Epidermal melanocyte (primary cell): Measurements from ENCODE around the gene SRPRB.

ENCODE experiments used
- DNase-seq: peaks from one replicate; pipeline ENCODE4 v3.0.0; 2011; ENCODE audit warnings: low spot score; ENCODE audit not compliant: insufficient read length

The SRPRB gene

GRCh38 chr3:133825969-133826727 is 20.5 kb downstream of the SRPRB start:
- no peak for DNase-seq

- DNase-seq: no peak
Measured at GRCh38 chr3:133827136-133827535, 21.5 kb downstream of the SRPRB start.

GRCh38 chr3:133827684-133828083 is 22.1 kb downstream of the SRPRB start:
- DNase-seq: no peak

GRCh38 chr3:133828576-133829309 is 23.1 kb downstream of the SRPRB start:
- DNase-seq: no peak

GRCh38 chr3:133829310-133829707 is 23.7 kb downstream of the SRPRB start:
- no peak for DNase-seq

GRCh38 chr3:133830071-133830470 is 24.5 kb downstream of the SRPRB start:
- no peak for DNase-seq

- no peak for DNase-seq
Measured at GRCh38 chr3:133831966-133832801, 26.6 kb downstream of the SRPRB start.

GRCh38 chr3:133832802-133833144 is 27.2 kb downstream of the SRPRB start:
- no peak for DNase-seq

- DNase-seq: no peak
Measured at GRCh38 chr3:133833267-133833666, 27.7 kb downstream of the SRPRB start.

GRCh38 chr3:133833880-133834620 is 28.4 kb downstream of the SRPRB start:
- no peak for DNase-seq

- DNase-seq: no peak
Measured at GRCh38 chr3:133834621-133835417, 29.2 kb downstream of the SRPRB start.

- no peak for DNase-seq
Measured at GRCh38 chr3:133835418-133835743, 29.8 kb downstream of the SRPRB start.

- no peak for DNase-seq
Measured at GRCh38 chr3:133835961-133836360, 30.3 kb downstream of the SRPRB start.

- DNase-seq: no peak
Measured at GRCh38 chr3:133836497-133837158, 31.0 kb downstream of the SRPRB start.

GRCh38 chr3:133837487-133838295 is 32.1 kb downstream of the SRPRB start:
- no peak for DNase-seq

GRCh38 chr3:133838296-133838789 is 32.7 kb downstream of the SRPRB start:
- DNase-seq: no peak

GRCh38 chr3:133838916-133839800 is 33.5 kb downstream of the SRPRB start:
- DNase-seq: no peak
